GM23338 (cell line): ENCODE results near the gene PIP4K2B.

Experiments used
- CREB1 ChIP-seq: fragments of 250-450 bp; sonication (Bioruptor Pico); IDR thresholded peaks from 2 replicates; pipeline ENCODE4 v1.5.0; 2020; ENCODE audit warnings: low read depth, mild to moderate bottlenecking, moderate library complexity
- CTCF ChIP-seq, 2 experiments: fragments of 200-600 bp in 1 of 2; sonication (generic) in 1 of 2; conservative IDR thresholded peaks; 2 replicates each; pipeline versions ENCODE4 v1.5.1 to v1.6.1; 2016 to 2017; ENCODE audit warnings: antibody characterized with exemption in 2 of 2, low read depth in 2 of 2, mild to moderate bottlenecking in 2 of 2, moderate library complexity in 1 of 2
- ETS1 ChIP-seq: IDR thresholded peaks from 2 replicates; pipeline ENCODE4 v1.6.1; 2016; ENCODE audit warnings: antibody characterized with exemption
- EZH2 ChIP-seq: fragments of 200-600 bp; sonication (generic); IDR thresholded peaks from one replicate; pipeline ENCODE4 v1.8.0; 2017; ENCODE audit warnings: antibody characterized with exemption, mild to moderate bottlenecking, low read depth; ENCODE audit not compliant: unreplicated experiment
- EZH2phosphoT487 ChIP-seq: fragments of 200-600 bp; sonication (generic); IDR thresholded peaks from one replicate; pipeline ENCODE4 v1.8.1; 2018; ENCODE audit warnings: antibody characterized with exemption; ENCODE audit not compliant: unreplicated experiment
- JUNB ChIP-seq: IDR thresholded peaks from one replicate; pipeline ENCODE4 v1.6.1; 2016; ENCODE audit warnings: antibody characterized with exemption; ENCODE audit not compliant: unreplicated experiment
- NANOG ChIP-seq: IDR thresholded peaks from 2 replicates; pipeline ENCODE4 v1.6.1; 2016; ENCODE audit warnings: antibody characterized with exemption, borderline replicate concordance
- POLR2AphosphoS5 ChIP-seq: IDR thresholded peaks from 2 replicates; pipeline ENCODE4 v1.6.1; 2016; ENCODE audit warnings: antibody characterized with exemption, low read depth
- REST ChIP-seq: IDR thresholded peaks from one replicate; pipeline ENCODE4 v1.6.1; 2018; ENCODE audit warnings: antibody characterized with exemption; ENCODE audit not compliant: unreplicated experiment
- STAT1 ChIP-seq: IDR thresholded peaks from one replicate; pipeline ENCODE4 v1.6.1; 2016; ENCODE audit warnings: antibody characterized with exemption; ENCODE audit not compliant: unreplicated experiment
- ZNF114 ChIP-seq: fragments of 250-450 bp; sonication (Bioruptor Pico); IDR thresholded peaks from 2 replicates; pipeline ENCODE4 v1.5.0; 2020; ENCODE audit warnings: mild to moderate bottlenecking, moderate library complexity
- ZNF331 ChIP-seq: fragments of 250-450 bp; sonication (Bioruptor Pico); IDR thresholded peaks from 2 replicates; pipeline ENCODE4 v1.5.0; 2020; ENCODE audit warnings: low read depth, mild to moderate bottlenecking, moderate library complexity
- ZNF462 ChIP-seq: fragments of 250-450 bp; sonication (Bioruptor Pico); IDR thresholded peaks from 2 replicates; pipeline ENCODE4 v1.5.0; 2020; ENCODE audit warnings: mild to moderate bottlenecking, moderate library complexity

- no peak for TF ChIP-seq CTCF (conservative IDR thresholded peaks at IDR 0.05; ENCODE audit: low read depth in 2 of 2)
- no peak for TF ChIP-seq EZH2phosphoT487
- TF ChIP-seq EZH2 = no peak
- no peak for TF ChIP-seq POLR2AphosphoS5
- no peak for TF ChIP-seq CREB1
- TF ChIP-seq ZNF462 (CRISPR knock-in tag) = no peak
- TF ChIP-seq REST = no peak
- no peak for TF ChIP-seq JUNB
- TF ChIP-seq NANOG = no peak
- no peak for TF ChIP-seq STAT1
- TF ChIP-seq ETS1 = no peak
- no peak for TF ChIP-seq ZNF331 (CRISPR knock-in tag)
- TF ChIP-seq ZNF114 = no peak
Observed at GRCh38 chr17:38762231-38762630, 37.1 kb downstream of the PIP4K2B start.
